ENCODE data around the gene CCDC171. TPM values are rescaled to one million over a fixed set of nuclear protein-coding genes. Genes with fewer than 3 reads are reported as not detected.

CCDC171 gene
- total RNA-seq, 1 experiment from 2014 or later, result 2.4 TPM

GRCh38 chr9:15909297-15909696 lies 356.5 kb downstream of the CCDC171 start:
- Histone ChIP-seq H2BK12ac (ENCODE audit: insufficient read length, low read depth, low read length) (no peak overlapping the region), H3T11ph (ENCODE audit: low read length) (no peak overlapping the region), H2BK15ac (ENCODE audit: low read depth, low read length) (no peak overlapping the region), H2BK5ac (ENCODE audit: insufficient read length, low read length) (no peak overlapping the region), H3K79me2 (ENCODE audit: insufficient read depth, low read length) (no peaks in the 10 kb centered on the region), H3K23me2 (ENCODE audit: insufficient read length, low read depth, low read length, poor library complexity, severe bottlenecking) (no peaks in the 10 kb centered on the region), H4K8ac (replicated peaks; ENCODE audit: insufficient read length, low read depth, low read length) (no peak overlapping the region), H3K18ac (ENCODE audit: insufficient read length, low read depth, low read length) (no peak overlapping the region), H2AFZ (ENCODE audit: low read length) (no peak overlapping the region), H3K4me2 (ENCODE audit: insufficient read depth, insufficient read length, low read length) (no peak overlapping the region), H3K56ac (ENCODE audit: insufficient read length, low read depth, low read length) (no peak overlapping the region), H3K27me3 (ENCODE audit: insufficient read depth, low read length) (no peaks in the 10 kb centered on the region), H3K27ac (ENCODE audit: insufficient read length, low read depth, low read length) (no peak overlapping the region), H3K4me1 (ENCODE audit: insufficient read depth, low read length) (no peaks in the 10 kb centered on the region), H3K79me1 (ENCODE audit: insufficient read depth, low read depth, low read length, poor library complexity, severe bottlenecking) (no peaks in the 10 kb centered on the region), H4K91ac (ENCODE audit: insufficient read length, low read depth, low read length) (no peak overlapping the region), H3K23ac (ENCODE audit: insufficient read length, low read depth, low read length) (no peak overlapping the region), H3K4ac (ENCODE audit: low read depth, low read length) (no peak overlapping the region), H2AK5ac (ENCODE audit: insufficient read length, low read length) (no peak overlapping the region), H2BK120ac (ENCODE audit: low read depth, low read length, poor library complexity, severe bottlenecking) (no peak overlapping the region), H3K14ac (ENCODE audit: insufficient read depth, low read length) (no peak overlapping the region), H3K9ac (ENCODE audit: extremely low read depth, insufficient read length, low read length) (no peak overlapping the region), H3K9me3 (ENCODE audit: control insufficient read depth, low read depth, low read length) (no peaks in the 10 kb centered on the region), H2BK20ac (ENCODE audit: low read depth, low read length, poor library complexity, severe bottlenecking) (no peak overlapping the region), H4K5ac (ENCODE audit: insufficient read length, low read depth, low read length) (no peak overlapping the region), H4K20me1 (ENCODE audit: control insufficient read depth, insufficient read depth, insufficient read length) (no peaks in the 10 kb centered on the region)
- H3K27me3 Mint-ChIP-seq (ENCODE audit: low read depth), result peaks cover 1% of the 10 kb centered on the region; the same call in 1 of the 2 replicates
- H3K36me3 Mint-ChIP-seq (ENCODE audit: insufficient read depth in 1 of 3, low read depth in 3 of 3), result no peaks in the 10 kb centered on the region
- DNase-seq, result no peak
- H3K27ac Mint-ChIP-seq, result no peak overlapping the region
- H3K9me3 Mint-ChIP-seq, result peaks cover 3 to 15% of the 10 kb centered on the region in 2 experiments; a peak in 4 of 5 replicates
- H3K4me1 Mint-ChIP-seq, result no peaks in the 10 kb centered on the region
- TF ChIP-seq, protein P1, sequence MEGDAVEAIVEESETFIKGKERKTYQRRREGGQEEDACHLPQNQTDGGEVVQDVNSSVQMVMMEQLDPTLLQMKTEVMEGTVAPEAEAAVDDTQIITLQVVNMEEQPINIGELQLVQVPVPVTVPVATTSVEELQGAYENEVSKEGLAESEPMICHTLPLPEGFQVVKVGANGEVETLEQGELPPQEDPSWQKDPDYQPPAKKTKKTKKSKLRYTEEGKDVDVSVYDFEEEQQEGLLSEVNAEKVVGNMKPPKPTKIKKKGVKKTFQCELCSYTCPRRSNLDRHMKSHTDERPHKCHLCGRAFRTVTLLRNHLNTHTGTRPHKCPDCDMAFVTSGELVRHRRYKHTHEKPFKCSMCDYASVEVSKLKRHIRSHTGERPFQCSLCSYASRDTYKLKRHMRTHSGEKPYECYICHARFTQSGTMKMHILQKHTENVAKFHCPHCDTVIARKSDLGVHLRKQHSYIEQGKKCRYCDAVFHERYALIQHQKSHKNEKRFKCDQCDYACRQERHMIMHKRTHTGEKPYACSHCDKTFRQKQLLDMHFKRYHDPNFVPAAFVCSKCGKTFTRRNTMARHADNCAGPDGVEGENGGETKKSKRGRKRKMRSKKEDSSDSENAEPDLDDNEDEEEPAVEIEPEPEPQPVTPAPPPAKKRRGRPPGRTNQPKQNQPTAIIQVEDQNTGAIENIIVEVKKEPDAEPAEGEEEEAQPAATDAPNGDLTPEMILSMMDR (conservative IDR thresholded peaks at IDR 0.05), result no peak
- no peak overlapping the region for H3K4me3 Mint-ChIP-seq
- WGBS (ENCODE audit: extremely low coverage, insufficient read length, low lambda C conversion rate), result no CpG with 5 or more reads among the region's 6 CpGs

Data from H9 (cell line).